K562 (cell line): Measurements from ENCODE around the gene SMCHD1. TPM values are rescaled to one million over a fixed set of nuclear protein-coding genes. Genes with fewer than 3 reads are reported as not detected.

ENCODE experiments used
- ATAC-seq: fragments of 200-7000 bp; cut with Tn5 transposase; 3 replicates; pipeline ENCODE4 v1.9.1; 2020; ENCODE audit warnings: moderate library complexity
- BruUV-seq: library from RNA; stranded (reverse); fragments of 400-500 nt; replicated peaks from 2 replicates; lab custom pipeline; 2021; lab: Mats Ljungman, UMichigan
- CTCF ChIA-PET: fragments of 300-600 bp; formaldehyde crosslinking; extraction: SDS; loops from one replicate; lab custom pipeline; 2021; ENCODE audit warnings: low intra/inter-chr PET ratio; lab: Yijun Ruan, JAX
- POLR2A ChIA-PET: fragments of 300-600, 350-650 bp; sonication (Branson Sonifier 250); formaldehyde crosslinking; extraction: SDS; loops from one replicate; lab custom pipeline; 2021; ENCODE audit warnings: antibody characterized with exemption, inconsistent platforms; lab: Yijun Ruan, JAX
- DNase-seq, 4 experiments: peaks; one replicate each; pipeline versions ENCODE4 v3.0.0 to v3.0.0-alpha.2; 2011 to 2018; ENCODE audit warnings: low spot score in 3 of 4, mixed read lengths in 3 of 4; ENCODE audit errors: extremely low read depth in 1 of 4
- FAIRE-seq: peaks from 2 replicates; lab custom pipeline; 2011; peaks lifted over from hg19 to GRCh38; lab: Jason Lieb, UNC
- H2AFZ ChIP-seq: 2 replicates; pipeline ENCODE4 v1.6.0; 2011; ENCODE audit warnings: low read depth, low read length, control low read depth, inconsistent platforms
- H3K27ac ChIP-seq: fragments of 200-600 bp; 3 replicates; pipeline ENCODE4 v1.8.0; 2011; ENCODE audit warnings: low read depth, mild to moderate bottlenecking, control low read depth, inconsistent platforms, low read length, moderate library complexity, mixed read lengths; ENCODE audit errors: extremely low read depth
- H3K27me3 ChIP-seq, 2 experiments: fragments of 300-600 bp in 1 of 2; 2 replicates in 1 of 2; 3 replicates in 1 of 2; pipeline versions ENCODE4 v1.6.0 to v1.8.0; 2011; ENCODE audit warnings: inconsistent platforms in 2 of 2, low read length in 2 of 2, mild to moderate bottlenecking in 1 of 2, mixed read lengths in 1 of 2, moderate library complexity in 1 of 2; ENCODE audit not compliant: control insufficient read depth in 2 of 2, insufficient read depth in 2 of 2
- H3K36me3 ChIP-seq: fragments of 300-600 bp; 3 replicates; pipeline ENCODE4 v1.8.0; 2011; ENCODE audit warnings: mild to moderate bottlenecking, low read length, inconsistent platforms; ENCODE audit not compliant: control insufficient read depth, insufficient read depth
- H3K4me1 ChIP-seq, 2 experiments: fragments of 200-600 bp in 1 of 2; replicated peaks in 1 of 2; 2 replicates in 1 of 2; 3 replicates in 1 of 2; pipeline versions ENCODE4 v1.5.1 to v1.8.0; 2011; ENCODE audit warnings: inconsistent platforms in 2 of 2, low read length in 2 of 2, mild to moderate bottlenecking in 1 of 2, mixed read lengths in 1 of 2, moderate library complexity in 1 of 2; ENCODE audit not compliant: control insufficient read depth in 2 of 2, insufficient read depth in 2 of 2
- H3K4me2 ChIP-seq: 2 replicates; pipeline ENCODE4 v1.6.1; 2011; ENCODE audit warnings: low read length, control low read depth, inconsistent platforms, mixed read lengths; ENCODE audit not compliant: insufficient read depth
- H3K4me3 ChIP-seq: fragments of 200-600 bp; sonication (generic), shearing (Covaris generic); 2 replicates; pipeline ENCODE4 v1.5.1; 2016; ENCODE audit warnings: control low read depth, inconsistent platforms
- H3K79me2 ChIP-seq: fragments of 200-600 bp; 3 replicates; pipeline ENCODE4 v1.8.0; 2011; ENCODE audit warnings: low read length, inconsistent platforms; ENCODE audit not compliant: control insufficient read depth, insufficient read depth
- H3K9ac ChIP-seq, 2 experiments: 2 replicates each; pipeline versions ENCODE4 v1.6.0 to v1.6.1; 2011; ENCODE audit warnings: low read depth in 2 of 2, low read length in 2 of 2, control low read depth in 1 of 2, inconsistent platforms in 1 of 2, mild to moderate bottlenecking in 1 of 2, mixed read lengths in 1 of 2; ENCODE audit not compliant: insufficient read depth in 1 of 2
- H3K9me1 ChIP-seq: one replicate; pipeline ENCODE4 v1.6.0; 2011; ENCODE audit warnings: inconsistent platforms, mild to moderate bottlenecking, low read length, moderate library complexity; ENCODE audit not compliant: control insufficient read depth, insufficient read depth
- H3K9me3 ChIP-seq: replicated peaks from 2 replicates; pipeline ENCODE4 v1.5.1; 2011; ENCODE audit warnings: low read depth, low read length, inconsistent platforms; ENCODE audit not compliant: control insufficient read depth, insufficient read depth
- H4K20me1 ChIP-seq: replicated peaks from 2 replicates; pipeline ENCODE4 v1.6.1; 2011; ENCODE audit warnings: low read length, inconsistent platforms, mixed read lengths; ENCODE audit not compliant: control insufficient read depth, insufficient read depth
- FOXP4 ChIP-seq: sonication (generic); formaldehyde crosslinking; IDR thresholded peaks from 2 replicates; pipeline ENCODE4 v1.8.0; 2022; ENCODE audit warnings: mild to moderate bottlenecking, missing genetic modification reagents, borderline replicate concordance
- JUNB ChIP-seq: fragments of 450-650 bp; formaldehyde crosslinking; conservative IDR thresholded peaks from 2 replicates; pipeline ENCODE4 v1.4.0; 2020; ENCODE audit warnings: mild to moderate bottlenecking
- KLF16 ChIP-seq: IDR thresholded peaks from 2 replicates; pipeline ENCODE4 v1.6.1; 2016; ENCODE audit warnings: antibody characterized with exemption
- MTA1 ChIP-seq: fragments of 450-650 bp; IDR thresholded peaks from 2 replicates; pipeline ENCODE4 v1.6.1; 2017; ENCODE audit warnings: borderline replicate concordance
- NR4A1 ChIP-seq, 2 experiments: fragments of 250-450 bp in 1 of 2; fragments of 450-650 bp in 1 of 2; sonication (Bioruptor Pico) in 1 of 2; IDR thresholded peaks; 2 replicates each; pipeline versions ENCODE4 v1.4.0 to v1.6.1; 2016 to 2020; ENCODE audit warnings: mild to moderate bottlenecking in 2 of 2, missing compliant biosample characterization in 1 of 2, missing genetic modification characterization in 1 of 2, moderate library complexity in 1 of 2
- PHB2 ChIP-seq: fragments of 450-650 bp; IDR thresholded peaks from 2 replicates; pipeline ENCODE4 v1.6.1; 2017; ENCODE audit warnings: low read depth
- RFX1 ChIP-seq: fragments of 450-650 bp; IDR thresholded peaks from 2 replicates; pipeline ENCODE4 v1.6.1; 2016; ENCODE audit warnings: mild to moderate bottlenecking, moderate library complexity
- SIN3A ChIP-seq, 2 experiments: fragments of 150-350 bp in 1 of 2; IDR thresholded peaks; 2 replicates each; pipeline ENCODE4 v1.6.1; 2011 to 2016; ENCODE audit warnings: borderline replicate concordance in 2 of 2, low read depth in 2 of 2, low read length in 2 of 2, mild to moderate bottlenecking in 2 of 2, moderate library complexity in 2 of 2; ENCODE audit not compliant: control insufficient read depth in 1 of 2
- TAF7 ChIP-seq: fragments of 450-650 bp; IDR thresholded peaks from 2 replicates; pipeline ENCODE4 v1.6.1; 2016; ENCODE audit warnings: missing genetic modification characterization, missing compliant biosample characterization
- ZNF436 ChIP-seq: fragments of 250-450, 450-650 bp; sonication (Bioruptor Pico); formaldehyde crosslinking; IDR thresholded peaks from 2 replicates; pipeline ENCODE4 v1.7.0; 2020; ENCODE audit warnings: mild to moderate bottlenecking
- ZNF75A ChIP-seq: fragments of 450-650 bp; formaldehyde crosslinking; IDR thresholded peaks from 2 replicates; pipeline ENCODE4 v1.4.0; 2020; ENCODE audit warnings: mild to moderate bottlenecking
- whole genome bisulfite sequencing: fragments of 100-300 bp; shearing (Covaris generic); methylation state at CpG from one replicate; pipeline ENCODE4 v1.1.6; 2016; ENCODE audit warnings: low coverage, mixed read lengths; ENCODE audit not compliant: insufficient coverage; ENCODE audit errors: missing lambda C conversion rate; 5-methylcytosine and 5-hydroxymethylcytosine counted together
- in situ Hi-C: fragments of 300-500 bp; cut with MboI; formaldehyde crosslinking; loops from 4 replicates; pipeline ENCODE4 v1.15.0; 2018; ENCODE audit warnings: inconsistent platforms, mixed read lengths
- intact Hi-C: fragments of 100-400 bp; cut with micrococcal nuclease; formaldehyde crosslinking; loops from 2 replicates; pipeline ENCODE4 v1.14.2; 2022
- polyA plus RNA-seq, 8 experiments: library from polyadenylated mRNA; depleted of rRNA in 4 of 8; stranded (reverse) in 5 of 8; unstranded in 3 of 8; fragments of >200 nt; fragmentation: Nextera tagmentation in 2 of 8; fragmentation: Illumina TruSeq in 1 of 8; extraction: Ambion mirVana in 2 of 8; extraction: Trizol in 1 of 8; gene quantifications; 2 replicates each; pipeline versions ENCODE4 v1.2.1 to v1.2.3, GENCODE V29; 2011 to 2014; ENCODE audit warnings: inconsistent platforms in 1 of 8, missing spikeins in 1 of 8
- total RNA-seq, 7 experiments: library from RNA; depleted of rRNA in 6 of 7; stranded (reverse); fragments of >200 nt in 6 of 7; fragmentation: Illumina TruSeq in 2 of 7; extraction: Trizol in 2 of 7; gene quantifications; 2 replicates each; pipeline versions ENCODE4 v1.2.1 to v1.2.3, GENCODE V29; 2011 to 2021; ENCODE audit warnings: low replicate concordance in 1 of 7
- TF ChIP-seq, protein P1 (sequence below): fragments of 450-650 bp; formaldehyde crosslinking; IDR thresholded peaks from 2 replicates; pipeline ENCODE4 v1.4.0; 2022; ENCODE audit warnings: mild to moderate bottlenecking, moderate library complexity

Gene SMCHD1
- total and polyA plus RNA-seq, 9 of the 15 experiments (the other 6 are each of a cell fraction or from before 2014, with no cell fraction given), result 6.3 to 144 (median 72.7) TPM

GRCh38 chr18:2717407-2717806 is 61.9 kb downstream of the SMCHD1 start:
- intact Hi-C loops, result no loop called here
- H3K4me1 ChIP-seq, result no peaks in the 10 kb centered on the region
- no peaks in the 10 kb centered on the region for H4K20me1 ChIP-seq
- in situ Hi-C loops, result no loop called here
- H3K4me2 ChIP-seq, result no peak overlapping the region
- H3K36me3 ChIP-seq, result peaks cover 90% of the 10 kb centered on the region
- FAIRE-seq, result no peak
- POLR2A ChIA-PET, result interaction anchor here (0.8 to 1.0 kb wide), 2 partner anchors 8 to 9 kb away, joined by 3 read pairs; no protein-coding TSS in a partner anchor
- TF ChIP-seq, protein P1, sequence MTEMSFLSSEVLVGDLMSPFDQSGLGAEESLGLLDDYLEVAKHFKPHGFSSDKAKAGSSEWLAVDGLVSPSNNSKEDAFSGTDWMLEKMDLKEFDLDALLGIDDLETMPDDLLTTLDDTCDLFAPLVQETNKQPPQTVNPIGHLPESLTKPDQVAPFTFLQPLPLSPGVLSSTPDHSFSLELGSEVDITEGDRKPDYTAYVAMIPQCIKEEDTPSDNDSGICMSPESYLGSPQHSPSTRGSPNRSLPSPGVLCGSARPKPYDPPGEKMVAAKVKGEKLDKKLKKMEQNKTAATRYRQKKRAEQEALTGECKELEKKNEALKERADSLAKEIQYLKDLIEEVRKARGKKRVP (CRISPR knock-in tag), result no peak
- no peak for TF ChIP-seq MTA1
- no peak for TF ChIP-seq ZNF75A (CRISPR knock-in tag)
- TF ChIP-seq PHB2, result no peak
- TF ChIP-seq TAF7 (tag), result no peak
- TF ChIP-seq RFX1, result no peak
- TF ChIP-seq NR4A1 (CRISPR knock-in tag; IDR thresholded peaks at IDR 0.05), result no peak
- TF ChIP-seq NR4A1 (tag; IDR thresholded peaks at IDR 0.05), result no peak
- TF ChIP-seq FOXP4, result no peak
- no peak for TF ChIP-seq JUNB (CRISPR knock-in tag)
- TF ChIP-seq ZNF436 (CRISPR knock-in tag), result no peak
- TF ChIP-seq KLF16, result no peak
- TF ChIP-seq SIN3A (IDR thresholded peaks at IDR 0.05; ENCODE audit: borderline replicate concordance in 2 of 2, control insufficient read depth in 1 of 2, low read depth in 2 of 2, low read length in 2 of 2), result no peak
- TF ChIP-seq, all 486 proteins: peak for 0
- CTCF ChIA-PET, result no interaction called here
- 96% methylated on average over 5 of the region's 5 CpGs for WGBS
- no peaks in the 10 kb centered on the region for H3K9me1 ChIP-seq
- H3K9ac ChIP-seq, result no peak overlapping the region
- H2AFZ ChIP-seq, result no peak overlapping the region
- no TSS peak for BruUV-seq
- ATAC-seq, result no peak
- H3K27me3 ChIP-seq, result no peaks in the 10 kb centered on the region
- no peaks in the 10 kb centered on the region for H3K9me3 ChIP-seq
- DNase-seq, result no peak
- peaks cover 44% of the 10 kb centered on the region for H3K79me2 ChIP-seq
- no peak overlapping the region for H3K4me3 ChIP-seq
- no peak overlapping the region for H3K27ac ChIP-seq
